Epithelial cell of esophagus (primary cell): ENCODE data around the gene TAPT1.

Experiments
- DNase-seq: peaks from one replicate; pipeline ENCODE4 v3.0.0; 2010; ENCODE audit warnings: low read depth
- H3K4me3 ChIP-seq: 2 replicates; pipeline ENCODE4 v1.5.1; 2011; ENCODE audit warnings: mild to moderate bottlenecking, low read length, control low read depth
- TF ChIP-seq, protein P1 (sequence below): IDR thresholded peaks from 2 replicates; pipeline ENCODE4 v1.5.1; 2011; ENCODE audit warnings: low read depth, mild to moderate bottlenecking, low read length, control low read depth, inconsistent platforms; ENCODE audit not compliant: insufficient read depth; ENCODE audit errors: missing control alignments

The TAPT1 gene

DNA sequence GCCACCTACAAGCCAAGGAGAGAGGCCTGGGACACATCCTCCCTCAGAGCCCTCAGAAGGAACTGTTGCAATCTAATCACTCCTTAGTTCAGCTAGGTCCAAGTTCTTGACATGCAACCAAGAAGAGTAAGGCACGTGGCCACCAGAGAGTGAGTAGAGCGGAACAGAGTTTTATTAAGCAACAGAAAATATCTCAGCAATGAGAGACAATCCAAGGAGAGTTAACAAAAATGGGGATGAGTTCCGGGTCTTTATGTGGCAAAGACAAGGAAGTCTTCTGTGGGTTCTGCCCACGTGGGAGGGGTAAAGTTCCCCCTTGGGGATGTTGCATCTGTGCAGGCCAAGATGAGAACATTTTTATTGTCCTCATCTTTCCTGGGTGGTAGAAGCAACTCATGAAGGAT lies 104.0 kb downstream of the TAPT1 start:
- DNase-seq: no peak
- no peak overlapping the region for H3K4me3 ChIP-seq
- TF ChIP-seq, protein P1, sequence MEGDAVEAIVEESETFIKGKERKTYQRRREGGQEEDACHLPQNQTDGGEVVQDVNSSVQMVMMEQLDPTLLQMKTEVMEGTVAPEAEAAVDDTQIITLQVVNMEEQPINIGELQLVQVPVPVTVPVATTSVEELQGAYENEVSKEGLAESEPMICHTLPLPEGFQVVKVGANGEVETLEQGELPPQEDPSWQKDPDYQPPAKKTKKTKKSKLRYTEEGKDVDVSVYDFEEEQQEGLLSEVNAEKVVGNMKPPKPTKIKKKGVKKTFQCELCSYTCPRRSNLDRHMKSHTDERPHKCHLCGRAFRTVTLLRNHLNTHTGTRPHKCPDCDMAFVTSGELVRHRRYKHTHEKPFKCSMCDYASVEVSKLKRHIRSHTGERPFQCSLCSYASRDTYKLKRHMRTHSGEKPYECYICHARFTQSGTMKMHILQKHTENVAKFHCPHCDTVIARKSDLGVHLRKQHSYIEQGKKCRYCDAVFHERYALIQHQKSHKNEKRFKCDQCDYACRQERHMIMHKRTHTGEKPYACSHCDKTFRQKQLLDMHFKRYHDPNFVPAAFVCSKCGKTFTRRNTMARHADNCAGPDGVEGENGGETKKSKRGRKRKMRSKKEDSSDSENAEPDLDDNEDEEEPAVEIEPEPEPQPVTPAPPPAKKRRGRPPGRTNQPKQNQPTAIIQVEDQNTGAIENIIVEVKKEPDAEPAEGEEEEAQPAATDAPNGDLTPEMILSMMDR: no peak

DNA sequence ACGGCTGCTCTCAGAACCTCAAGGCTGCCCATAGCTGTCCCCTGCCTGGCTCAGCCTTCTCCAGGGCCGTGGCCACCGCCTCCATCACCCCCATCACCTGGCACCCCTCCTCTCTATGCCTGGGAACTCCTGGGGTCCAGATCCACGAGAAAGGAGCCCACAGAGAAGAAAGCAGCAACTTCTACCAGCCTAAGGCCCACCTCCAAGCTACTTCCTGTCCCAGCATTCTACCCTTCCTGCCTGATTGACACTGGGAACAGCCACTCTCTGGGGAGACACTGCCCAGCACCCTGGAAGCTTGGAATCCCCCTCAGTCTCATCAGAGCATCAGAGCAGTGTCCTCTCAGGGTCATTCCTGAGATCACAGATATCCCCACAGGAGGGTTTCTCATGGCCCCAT lies 105.6 kb downstream of the TAPT1 start:
- H3K4me3 ChIP-seq: no peak overlapping the region
- TF ChIP-seq, protein P1: no peak
- no peak for DNase-seq

DNA sequence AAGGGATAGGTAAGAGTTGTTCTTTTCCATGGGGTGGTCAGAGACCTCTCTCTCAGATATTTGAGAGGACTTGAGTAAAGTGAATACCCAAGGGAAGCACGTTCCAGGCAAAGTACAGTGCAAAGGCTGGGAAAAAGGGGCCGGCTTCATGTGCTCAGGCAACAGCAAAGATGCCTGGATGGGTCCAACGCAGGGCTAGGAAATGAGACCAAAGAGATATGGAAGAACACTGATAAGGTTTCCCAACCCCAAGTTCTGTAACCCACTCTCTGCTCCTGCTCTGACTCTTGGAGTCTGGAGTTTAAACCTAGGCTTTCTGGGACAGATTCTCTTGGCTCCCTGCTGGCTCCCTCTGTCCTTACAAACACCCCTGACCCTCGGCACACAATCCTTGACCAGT lies 106.3 kb downstream of the TAPT1 start:
- TF ChIP-seq, protein P1: no peak
- H3K4me3 ChIP-seq: no peak overlapping the region
- no peak for DNase-seq

DNA sequence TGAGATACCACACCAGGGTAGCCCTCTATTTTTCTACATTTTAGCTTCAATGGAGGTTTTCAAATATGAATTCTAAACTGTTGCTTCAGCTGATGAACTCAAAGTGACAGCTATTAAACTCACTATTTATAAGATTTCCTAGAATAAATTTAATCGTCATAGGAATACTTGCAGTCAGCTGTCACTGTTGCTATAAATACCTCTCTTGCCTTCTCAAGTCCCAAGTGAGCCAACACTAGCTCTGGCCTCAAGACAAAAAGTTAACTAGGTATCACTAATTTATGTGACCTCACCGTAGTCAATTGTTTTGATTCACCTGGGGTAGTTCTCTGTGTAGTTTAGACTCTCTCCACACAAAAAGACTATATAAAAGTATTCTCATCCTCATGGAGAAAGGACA lies 108.2 kb downstream of the TAPT1 start:
- no peak overlapping the region for H3K4me3 ChIP-seq
- no peak for DNase-seq
- TF ChIP-seq, protein P1: no peak

DNA sequence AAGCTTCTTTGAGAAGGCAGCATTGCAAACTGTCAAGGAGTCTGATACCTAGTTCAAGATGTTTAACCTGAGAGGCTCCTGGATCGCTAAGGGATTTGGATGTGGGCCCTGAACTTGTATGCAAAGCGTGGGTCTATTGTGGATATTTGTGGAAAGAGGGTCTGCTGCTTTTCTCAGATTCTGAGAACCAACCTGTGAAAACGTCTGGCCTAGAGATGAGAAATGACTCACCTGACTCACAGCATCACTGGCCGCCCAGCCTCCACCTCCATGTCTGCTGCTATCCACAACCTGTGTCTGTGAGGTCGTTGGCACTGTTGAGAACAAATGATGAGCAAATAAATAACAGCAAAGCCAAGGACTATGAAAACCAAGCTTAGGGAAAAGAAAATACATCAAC lies 109.1 kb downstream of the TAPT1 start:
- TF ChIP-seq, protein P1: no peak
- DNase-seq: no peak
- no peak overlapping the region for H3K4me3 ChIP-seq

DNA sequence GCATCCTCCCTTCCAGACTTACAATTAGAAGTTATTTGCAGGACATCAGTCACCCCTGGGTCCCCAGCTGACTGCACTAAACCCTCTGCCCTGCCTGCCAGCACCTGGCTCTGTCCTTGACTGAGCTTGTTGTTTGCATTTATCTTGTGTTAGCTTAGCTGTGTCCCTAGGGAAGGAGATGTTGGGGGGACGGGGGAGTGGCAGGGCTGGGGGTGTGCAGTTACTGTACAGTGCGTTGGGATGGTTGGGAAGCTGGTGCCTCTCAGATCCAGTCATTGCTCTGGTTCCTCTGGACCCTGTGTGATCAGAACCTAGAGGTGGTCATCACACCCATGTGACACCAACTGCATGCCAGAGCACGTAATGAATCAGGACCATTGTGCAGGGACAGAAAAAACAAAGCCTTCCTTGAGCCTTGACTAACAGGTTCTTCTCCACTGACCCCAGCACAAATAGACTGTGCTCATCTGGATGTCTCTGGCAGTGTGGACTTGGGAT lies 109.7 kb downstream of the TAPT1 start:
- no peak overlapping the region for H3K4me3 ChIP-seq
- TF ChIP-seq, protein P1: no peak
- DNase-seq: no peak

DNA sequence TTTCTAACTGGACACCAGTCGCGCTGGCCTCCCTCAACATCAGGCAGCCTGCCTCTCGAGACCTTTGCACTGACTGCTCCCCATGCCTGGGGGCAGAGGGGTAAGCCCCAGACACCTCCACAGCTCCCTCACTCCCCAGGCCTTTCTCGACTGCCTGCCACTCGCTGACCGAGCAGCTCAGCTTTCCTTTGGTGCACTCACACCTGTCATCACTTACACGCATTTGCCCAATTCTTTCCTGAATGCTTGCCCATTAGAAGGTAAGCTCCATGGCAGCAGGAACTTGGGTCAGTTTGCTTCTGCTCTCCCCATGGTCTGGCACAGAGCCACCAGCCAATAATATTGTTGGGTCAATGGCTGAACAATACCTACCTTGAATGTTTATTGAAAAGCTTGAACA lies 110.3 kb downstream of the TAPT1 start:
- TF ChIP-seq, protein P1: no peak
- no peak for DNase-seq
- H3K4me3 ChIP-seq: no peak overlapping the region
